BE2C (cell line): ENCODE measurements around the gene GPER1.

Experiments
- DNase-seq: peaks from one replicate; pipeline ENCODE4 v3.0.0-alpha.2; 2020
- H3K27me3 ChIP-seq: fragments of 250-450 bp; sonication (Bioruptor Pico); 2 replicates; pipeline ENCODE4 v1.5.1; 2020; ENCODE audit warnings: mild to moderate bottlenecking
- H3K36me3 ChIP-seq: fragments of 250-450 bp; sonication (Bioruptor Pico); 2 replicates; pipeline ENCODE4 v1.5.1; 2020; ENCODE audit warnings: mild to moderate bottlenecking
- H3K4me1 ChIP-seq: fragments of 250-450 bp; sonication (Bioruptor Pico); 2 replicates; pipeline ENCODE4 v1.5.1; 2020
- H3K4me3 ChIP-seq: 2 replicates; pipeline ENCODE4 v1.5.1; 2011; ENCODE audit warnings: low read depth, low read length
- H3K9me3 ChIP-seq: fragments of 250-450 bp; sonication (Bioruptor Pico); 2 replicates; pipeline ENCODE4 v1.5.1; 2020
- TF ChIP-seq, protein P1 (sequence below): IDR thresholded peaks from 2 replicates; pipeline ENCODE4 v1.5.1; 2012; ENCODE audit warnings: mild to moderate bottlenecking, low read depth, low read length

GPER1 gene

GRCh38 chr7:1129431-1129830 is 41.5 kb downstream of the GPER1 start:
- H3K27me3 ChIP-seq, result no peaks in the 10 kb centered on the region
- peaks cover 16% of the 10 kb centered on the region for H3K36me3 ChIP-seq
- no peaks in the 10 kb centered on the region for H3K9me3 ChIP-seq
- TF ChIP-seq, protein P1, sequence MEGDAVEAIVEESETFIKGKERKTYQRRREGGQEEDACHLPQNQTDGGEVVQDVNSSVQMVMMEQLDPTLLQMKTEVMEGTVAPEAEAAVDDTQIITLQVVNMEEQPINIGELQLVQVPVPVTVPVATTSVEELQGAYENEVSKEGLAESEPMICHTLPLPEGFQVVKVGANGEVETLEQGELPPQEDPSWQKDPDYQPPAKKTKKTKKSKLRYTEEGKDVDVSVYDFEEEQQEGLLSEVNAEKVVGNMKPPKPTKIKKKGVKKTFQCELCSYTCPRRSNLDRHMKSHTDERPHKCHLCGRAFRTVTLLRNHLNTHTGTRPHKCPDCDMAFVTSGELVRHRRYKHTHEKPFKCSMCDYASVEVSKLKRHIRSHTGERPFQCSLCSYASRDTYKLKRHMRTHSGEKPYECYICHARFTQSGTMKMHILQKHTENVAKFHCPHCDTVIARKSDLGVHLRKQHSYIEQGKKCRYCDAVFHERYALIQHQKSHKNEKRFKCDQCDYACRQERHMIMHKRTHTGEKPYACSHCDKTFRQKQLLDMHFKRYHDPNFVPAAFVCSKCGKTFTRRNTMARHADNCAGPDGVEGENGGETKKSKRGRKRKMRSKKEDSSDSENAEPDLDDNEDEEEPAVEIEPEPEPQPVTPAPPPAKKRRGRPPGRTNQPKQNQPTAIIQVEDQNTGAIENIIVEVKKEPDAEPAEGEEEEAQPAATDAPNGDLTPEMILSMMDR, result no peak
- no peak overlapping the region for H3K4me3 ChIP-seq
- DNase-seq, result no peak
- no peaks in the 10 kb centered on the region for H3K4me1 ChIP-seq

- H3K9me3 ChIP-seq, result no peaks in the 10 kb centered on the region
- no peak for DNase-seq
- no peak overlapping the region for H3K4me3 ChIP-seq
- TF ChIP-seq, protein P1, result no peak
- no peaks in the 10 kb centered on the region for H3K4me1 ChIP-seq
- H3K36me3 ChIP-seq, result peaks cover 12% of the 10 kb centered on the region; the same call in 1 of the 2 replicates
- no peaks in the 10 kb centered on the region for H3K27me3 ChIP-seq
Observed at GRCh38 chr7:1130021-1130990, 42.4 kb downstream of the GPER1 start.

- no peaks in the 10 kb centered on the region for H3K9me3 ChIP-seq
- no peak for DNase-seq
- H3K4me3 ChIP-seq, result no peak overlapping the region
- TF ChIP-seq, protein P1, result no peak
- no peaks in the 10 kb centered on the region for H3K4me1 ChIP-seq
- no peaks in the 10 kb centered on the region for H3K27me3 ChIP-seq
- H3K36me3 ChIP-seq, result peaks cover 6% of the 10 kb centered on the region; the same call in 1 of the 2 replicates
Observed at GRCh38 chr7:1131471-1132265, 43.8 kb downstream of the GPER1 start.

DNA sequence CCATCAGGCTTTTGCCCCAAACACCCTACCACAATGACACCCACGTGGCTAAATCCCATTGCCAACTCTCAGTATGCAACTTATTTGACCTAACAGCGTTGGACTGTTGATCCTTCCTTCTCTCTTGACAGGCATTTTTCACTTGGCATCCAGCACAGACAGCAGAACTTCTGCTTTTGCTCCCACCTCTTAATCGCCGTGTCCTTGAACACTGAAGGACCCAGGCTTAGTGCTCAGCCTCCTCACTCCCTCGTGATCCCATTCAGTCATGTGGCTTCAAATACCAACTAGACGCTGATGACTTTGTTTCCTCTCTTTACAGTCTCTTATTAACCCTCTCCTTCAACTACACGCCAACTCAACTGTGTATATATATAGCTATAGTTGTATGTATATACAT is 47.0 kb downstream of the GPER1 start:
- no peak overlapping the region for H3K4me3 ChIP-seq
- DNase-seq, result no peak
- TF ChIP-seq, protein P1, result no peak
- H3K9me3 ChIP-seq, result no peaks in the 10 kb centered on the region
- H3K27me3 ChIP-seq, result no peaks in the 10 kb centered on the region
- no peaks in the 10 kb centered on the region for H3K4me1 ChIP-seq
- H3K36me3 ChIP-seq, result 0 out of 2 replicates have a peak, but pooled peaks cover 5% of the 10 kb centered on the region

GRCh38 chr7:1136841-1137516 is 49.1 kb downstream of the GPER1 start:
- Histone ChIP-seq H3K36me3 (0 out of 2 replicates have a peak, but pooled peaks cover 2% of the 10 kb centered on the region), H3K4me3 (peak overlapping the region; percentile 91), H3K27me3 (no peaks in the 10 kb centered on the region), H3K9me3 (no peaks in the 10 kb centered on the region), H3K4me1 (peaks cover 4% of the 10 kb centered on the region)
- TF ChIP-seq, protein P1, result no peak
- DNase-seq, result no peak
